GM21447 (cell line): Measurements from ENCODE around the gene RECQL5.
"Not testable (repeated sequence)": the region's sequence is repeated elsewhere in the genome, so short reads cannot be mapped to it uniquely, and the experiment has no call there.

Experiments used
- ATAC-seq: cut with Tn5 transposase; IDR thresholded peaks from one replicate; pipeline ENCODE4 v1.9.1; 2021; ENCODE audit not compliant: unreplicated experiment

RECQL5 gene

DNA sequence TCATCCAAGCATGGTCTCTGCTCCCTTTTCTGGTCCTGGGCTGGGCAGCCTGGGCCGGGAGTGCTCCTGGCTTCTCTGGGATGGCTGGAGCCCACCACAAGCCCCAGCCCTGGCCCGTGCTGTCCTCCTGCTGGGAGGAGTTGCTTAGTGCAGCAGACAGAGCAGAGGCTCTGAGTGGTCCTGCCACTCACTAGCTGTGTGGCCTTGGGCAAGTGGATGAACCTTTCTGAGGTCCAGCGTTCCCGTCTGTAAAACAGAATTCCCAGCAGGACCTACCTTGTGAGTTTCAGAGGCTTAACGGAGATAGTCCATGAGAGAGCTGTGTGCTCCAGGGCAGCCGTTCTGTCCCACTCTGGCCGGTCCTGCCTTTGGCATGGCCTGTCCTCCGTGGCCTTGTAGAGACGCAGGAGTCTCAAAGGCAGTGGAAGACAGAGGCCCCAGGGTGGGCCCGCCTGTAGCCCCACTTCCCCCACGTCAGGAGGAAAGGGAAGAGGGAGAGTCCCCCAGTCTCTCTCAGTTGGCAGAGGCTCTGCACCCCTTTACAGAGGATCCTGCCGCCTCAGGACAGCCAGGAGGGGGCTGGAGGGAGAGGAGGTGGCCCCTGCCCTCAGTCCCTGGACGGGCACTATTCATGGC lies 71.6 kb downstream of the RECQL5 start:
- ATAC-seq: no peak

DNA sequence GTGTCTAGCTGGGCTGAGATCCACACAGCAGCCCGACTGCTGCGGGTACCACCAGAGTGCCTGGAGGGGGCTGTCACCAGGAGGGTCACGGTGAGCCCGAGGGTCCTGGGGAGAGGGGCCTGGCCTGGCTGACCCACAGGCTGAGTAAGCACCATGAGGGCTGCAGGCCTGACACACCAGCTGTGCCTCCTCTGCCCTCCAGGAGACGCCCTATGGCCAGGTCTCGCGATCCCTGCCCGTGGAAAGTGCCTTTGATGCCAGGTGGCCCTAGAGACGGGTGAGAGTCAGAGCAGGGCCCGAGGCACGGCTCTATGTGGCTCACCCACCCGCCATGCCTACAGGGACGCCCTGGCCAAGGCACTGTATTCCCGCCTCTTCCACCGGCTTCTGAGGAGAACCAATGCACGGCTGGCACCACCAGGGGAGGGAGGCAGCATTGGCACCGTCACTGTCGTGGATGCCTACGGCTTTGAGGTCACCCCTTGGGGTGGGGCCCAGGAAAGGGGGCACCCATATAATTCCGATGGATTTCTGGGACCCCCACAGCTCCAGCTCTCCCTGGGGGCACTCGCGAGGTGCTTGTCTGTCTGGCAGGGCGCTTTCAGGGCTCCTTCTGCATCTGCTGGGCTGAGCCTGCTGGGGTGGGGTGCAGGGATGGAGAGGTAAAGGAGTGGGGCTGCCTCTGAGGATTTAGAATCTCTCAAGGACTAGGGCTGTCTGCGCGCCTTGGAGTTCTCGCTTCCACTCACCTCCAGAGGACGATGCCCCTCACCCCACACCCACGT lies 72.3 kb downstream of the RECQL5 start:
- no peak for ATAC-seq

DNA sequence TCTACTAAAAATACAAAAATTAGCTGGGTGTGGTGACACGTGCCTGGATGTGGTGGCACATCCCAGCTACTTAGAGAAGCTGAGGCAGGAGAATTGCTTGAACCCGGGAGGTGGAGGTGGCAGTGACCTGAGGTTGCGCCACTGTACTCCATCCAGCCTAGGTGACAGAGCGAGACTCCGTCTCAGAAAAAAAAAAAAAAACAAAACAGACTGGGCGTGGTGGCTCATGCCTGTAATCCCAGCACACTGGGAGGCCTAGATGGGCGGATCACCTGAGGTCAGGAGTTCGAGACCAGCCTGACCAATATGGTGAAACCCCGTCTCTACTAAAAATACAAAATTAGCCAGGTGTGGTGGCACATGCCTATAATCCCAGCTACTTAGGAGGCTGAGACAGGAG lies 73.5 kb downstream of the RECQL5 start:
- ATAC-seq: not testable (repeated sequence)

DNA sequence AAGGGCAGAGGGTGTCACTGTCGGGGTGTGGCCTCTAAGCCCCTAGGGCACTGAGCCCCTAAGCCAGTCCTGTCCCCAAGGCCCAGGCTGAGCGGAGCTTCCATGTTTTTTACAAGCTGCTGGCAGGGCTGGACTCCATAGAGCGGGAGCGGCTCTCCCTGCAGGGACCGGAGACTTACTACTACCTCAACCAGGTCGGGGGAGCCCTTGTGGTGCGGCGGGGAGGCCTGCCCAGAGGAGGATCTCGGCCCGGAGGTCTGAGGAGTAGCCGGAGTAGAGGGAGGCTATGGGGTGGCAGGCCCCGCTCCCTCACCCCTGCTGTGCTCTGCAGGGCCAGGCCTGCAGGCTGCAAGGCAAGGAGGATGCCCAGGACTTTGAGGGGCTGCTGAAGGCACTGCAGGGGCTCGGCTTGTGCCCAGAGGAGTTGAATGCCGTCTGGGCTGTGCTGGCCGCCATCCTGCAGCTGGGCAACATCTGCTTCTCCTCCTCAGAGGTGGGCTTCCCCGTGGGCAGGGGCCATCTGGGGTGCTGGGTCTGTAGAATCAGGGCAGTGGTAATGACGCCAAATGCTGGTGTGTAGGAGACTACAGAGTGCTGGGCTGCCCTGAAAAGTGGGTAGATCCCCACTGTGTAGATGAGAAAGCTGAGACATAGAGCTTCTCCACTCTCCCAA lies 74.5 kb downstream of the RECQL5 start:
- ATAC-seq: no peak

DNA sequence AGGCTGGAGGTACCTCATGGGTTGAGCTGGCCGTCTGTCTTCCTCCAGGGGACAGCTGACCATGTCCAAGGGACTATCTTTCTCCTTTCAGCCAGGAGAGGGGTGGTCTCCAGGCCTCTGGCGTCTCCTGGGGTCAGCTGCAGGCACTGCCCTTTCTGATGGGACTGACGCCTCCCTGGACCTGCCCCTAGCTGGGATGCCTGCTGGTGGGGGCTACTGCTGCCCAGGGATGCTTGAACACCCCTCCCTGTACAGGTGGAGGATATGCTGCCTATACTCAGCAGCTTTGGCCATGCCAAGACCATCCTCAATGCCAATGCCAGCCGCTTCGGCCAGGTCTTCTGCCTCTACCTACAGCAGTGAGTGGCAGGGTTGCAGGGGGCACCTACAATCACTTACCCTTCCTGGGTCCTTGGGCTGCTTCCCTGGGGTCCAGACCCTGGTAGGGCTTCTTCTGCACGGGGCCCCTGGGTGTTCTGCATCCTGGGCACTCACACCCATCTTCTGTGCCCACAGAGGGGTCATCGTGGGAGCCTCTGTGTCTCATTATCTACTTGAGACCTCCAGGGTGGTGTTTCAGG lies 75.1 kb downstream of the RECQL5 start:
- no peak for ATAC-seq

DNA sequence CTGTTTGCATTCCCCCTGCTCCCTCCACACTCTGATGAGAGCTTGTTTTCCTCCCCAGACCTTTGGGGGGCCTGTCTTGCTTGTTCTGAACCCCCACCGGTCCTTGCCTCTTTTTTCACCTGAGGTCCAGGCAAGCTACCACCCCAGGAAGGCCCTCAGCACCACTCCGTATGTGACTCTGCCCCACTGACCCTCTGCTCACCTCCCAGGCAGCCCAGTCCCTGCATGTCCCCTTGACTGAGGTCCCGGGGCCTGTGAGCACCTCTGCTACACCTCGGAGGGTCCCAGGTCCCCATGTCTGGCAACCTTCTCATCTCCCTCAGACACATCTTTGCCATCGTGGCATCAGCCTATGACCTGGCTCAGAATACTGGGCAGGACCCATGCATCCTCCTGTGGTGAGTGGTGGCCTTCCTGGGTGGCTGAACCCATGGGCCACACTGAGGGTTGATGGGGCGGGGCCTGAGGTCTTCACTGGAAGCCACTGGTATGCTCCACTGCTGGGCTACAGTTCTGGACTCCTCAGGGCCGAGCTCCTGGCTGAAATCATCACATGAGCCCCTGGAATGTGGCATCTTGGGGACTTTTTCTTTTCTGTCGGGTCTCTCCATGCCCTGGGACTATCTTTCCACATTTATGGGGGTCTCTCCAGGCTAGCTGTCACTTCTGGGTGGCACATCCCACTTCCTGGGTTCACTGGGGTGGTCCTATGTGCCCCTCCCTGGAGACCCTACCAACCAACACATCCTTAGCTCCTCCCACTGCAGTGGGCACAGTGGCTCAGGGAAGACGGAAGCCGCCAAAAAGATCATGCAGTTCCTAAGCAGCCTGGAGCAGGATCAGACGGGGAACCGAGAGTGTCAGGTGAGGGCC lies 75.9 kb downstream of the RECQL5 start:
- no peak for ATAC-seq

DNA sequence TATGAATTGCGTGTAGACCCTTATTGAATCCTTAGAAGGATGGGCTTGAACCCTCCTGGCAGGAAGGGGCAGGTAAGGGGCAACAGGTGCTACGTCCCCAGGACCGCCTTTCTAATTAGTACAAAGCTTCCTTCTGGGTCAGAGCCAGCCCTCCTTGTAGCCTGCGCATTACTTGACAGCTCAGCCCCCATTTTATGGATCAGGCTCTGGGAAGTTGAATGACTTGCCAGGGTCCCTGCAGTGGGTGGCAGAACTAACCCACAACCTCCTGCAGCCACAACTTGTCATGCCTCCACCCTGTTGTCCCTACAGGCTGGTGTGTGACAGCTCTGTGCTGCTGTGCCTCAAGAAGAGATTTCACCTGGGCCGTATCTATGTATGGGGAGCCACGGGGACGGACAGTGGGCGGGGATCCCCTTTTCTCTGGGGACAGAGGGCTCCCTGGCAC lies 76.6 kb downstream of the RECQL5 start:
- no peak for ATAC-seq

DNA sequence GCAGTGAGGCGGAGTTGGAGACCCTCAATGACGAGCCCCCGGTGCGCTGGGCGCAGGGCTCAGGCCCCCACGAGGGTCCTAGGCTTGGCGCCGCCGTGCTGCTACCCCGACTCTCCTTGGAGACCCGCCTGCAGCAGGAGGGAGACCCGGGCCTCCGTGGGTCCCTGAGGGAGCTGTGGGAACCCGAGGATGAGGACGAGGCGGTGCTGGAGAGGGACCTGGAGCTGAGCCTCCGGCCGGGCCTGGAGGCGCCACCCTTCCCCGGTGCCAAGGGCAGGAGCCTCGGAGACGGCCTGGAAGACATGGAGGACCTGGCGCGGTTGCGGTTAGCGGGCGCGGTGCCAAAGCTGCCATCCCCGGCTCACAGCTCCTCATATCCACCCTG lies 77.0 kb downstream of the RECQL5 start:
- ATAC-seq: no peak

DNA sequence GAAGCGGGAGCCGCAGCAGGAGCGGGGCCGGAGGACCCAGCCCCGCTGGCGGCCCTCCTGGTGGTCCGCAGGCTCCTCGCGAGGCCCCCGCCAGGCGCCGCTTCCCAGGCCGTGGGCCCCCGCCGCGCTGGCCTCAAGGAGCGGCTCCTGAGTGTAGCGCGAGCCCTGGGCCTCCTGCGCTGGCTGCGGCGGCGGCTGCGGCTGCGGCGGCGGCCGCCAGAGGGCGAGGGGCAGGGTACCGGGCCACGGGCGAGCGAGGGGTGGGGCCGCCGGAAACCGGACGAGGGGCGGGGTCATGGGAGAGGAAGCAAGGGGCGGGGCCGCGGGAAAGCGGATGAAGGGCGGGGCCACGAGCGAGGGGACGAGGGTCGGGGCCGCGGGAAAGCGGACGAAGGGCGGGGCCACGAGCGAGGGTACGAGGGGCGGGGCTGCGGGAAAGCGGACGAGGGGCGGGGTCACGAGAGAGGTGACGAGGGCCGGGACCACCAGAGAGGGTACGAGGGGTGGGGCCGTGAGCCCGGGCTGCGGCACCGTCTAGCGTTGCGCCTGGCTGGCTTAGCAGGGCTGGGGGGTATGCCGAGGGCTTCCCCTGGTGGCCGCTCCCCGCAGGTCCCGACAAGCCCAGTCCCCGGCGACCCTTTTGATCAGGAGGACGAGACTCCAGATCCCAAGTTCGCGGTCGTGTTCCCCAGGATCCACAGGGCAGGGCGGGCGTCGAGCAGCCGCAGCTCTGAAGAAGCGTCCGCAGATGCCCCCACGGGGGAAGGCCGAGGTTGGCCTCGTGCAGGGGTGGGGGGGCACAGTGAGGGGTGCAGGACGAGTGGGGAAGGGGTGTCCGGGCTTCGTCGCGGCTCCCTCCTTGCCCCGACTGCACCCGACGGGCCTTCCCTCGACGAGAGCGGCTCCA lies 77.7 kb downstream of the RECQL5 start:
- no peak for ATAC-seq

DNA sequence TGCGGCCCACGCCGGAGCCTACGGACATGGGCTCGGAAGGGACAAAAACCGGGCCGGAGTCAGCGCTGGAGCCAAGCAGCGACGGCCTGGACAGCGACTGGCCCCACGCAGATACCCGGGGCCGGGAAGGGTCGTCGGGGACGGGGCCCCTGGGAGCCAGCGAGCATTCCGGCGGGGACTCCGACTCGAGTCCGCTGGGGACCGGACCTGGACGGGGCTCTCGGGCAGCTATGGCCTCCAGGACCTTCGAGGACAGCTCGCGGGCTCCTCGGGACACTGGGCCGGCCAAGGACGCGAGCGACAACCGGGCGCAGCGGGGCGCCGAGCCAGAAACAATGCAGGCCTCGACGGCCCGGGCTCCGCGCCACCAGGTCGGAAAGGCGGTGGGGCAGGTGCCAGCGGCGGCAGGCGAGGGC lies 78.3 kb downstream of the RECQL5 start:
- no peak for ATAC-seq

DNA sequence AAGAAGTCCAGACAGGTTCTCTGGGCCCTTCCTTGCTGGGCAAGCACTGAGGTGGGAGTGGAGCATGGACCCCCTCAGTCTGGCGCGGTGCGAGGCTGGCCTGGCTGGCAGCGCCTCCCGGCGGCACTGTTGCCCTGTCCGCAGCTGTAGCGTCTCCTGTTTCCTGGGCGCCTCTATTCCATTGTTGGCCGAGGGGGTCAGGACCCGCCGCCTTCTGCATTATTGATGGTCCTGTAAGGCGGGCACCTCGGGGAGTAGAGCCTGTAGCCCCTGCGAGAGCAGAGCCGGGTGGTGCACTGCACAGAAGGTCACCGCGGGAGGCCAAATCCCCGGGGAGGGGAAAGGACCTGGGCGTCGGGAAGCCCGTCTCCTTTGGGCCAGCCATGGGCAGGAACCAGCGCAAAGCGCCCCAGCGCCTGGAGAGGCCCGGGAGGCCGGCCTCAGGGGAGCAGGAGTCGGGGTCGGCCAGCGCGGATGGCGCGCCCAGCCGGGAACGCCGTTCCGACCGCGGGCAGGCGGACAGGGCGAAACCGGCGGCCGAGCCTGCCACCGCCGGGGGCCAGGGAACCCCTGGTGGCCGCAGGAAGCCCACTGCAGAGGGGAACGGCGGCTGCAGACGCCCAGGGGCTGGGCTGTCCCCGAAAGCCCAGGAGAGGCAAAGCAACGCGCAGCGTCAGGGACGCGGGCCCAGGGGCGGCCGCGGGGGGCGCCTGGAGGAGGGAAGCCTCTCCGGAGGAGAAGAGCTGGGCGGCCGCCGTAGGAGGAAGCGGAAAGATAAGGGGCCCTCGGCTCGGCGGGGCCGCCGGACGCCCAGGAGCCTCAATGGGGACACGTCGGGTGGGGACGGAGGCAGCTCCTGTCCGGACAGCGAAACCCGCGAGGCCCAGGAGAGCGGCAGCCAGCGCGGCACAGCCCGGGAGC lies 79.0 kb downstream of the RECQL5 start, which contains the start of gene MYO15B:
Gene MYO15B (plus strand): TSS at position 126 of the 921 bp plus-strand sequence. CDS start 258 bp downstream, at position 384.
- ATAC-seq: no peak

DNA sequence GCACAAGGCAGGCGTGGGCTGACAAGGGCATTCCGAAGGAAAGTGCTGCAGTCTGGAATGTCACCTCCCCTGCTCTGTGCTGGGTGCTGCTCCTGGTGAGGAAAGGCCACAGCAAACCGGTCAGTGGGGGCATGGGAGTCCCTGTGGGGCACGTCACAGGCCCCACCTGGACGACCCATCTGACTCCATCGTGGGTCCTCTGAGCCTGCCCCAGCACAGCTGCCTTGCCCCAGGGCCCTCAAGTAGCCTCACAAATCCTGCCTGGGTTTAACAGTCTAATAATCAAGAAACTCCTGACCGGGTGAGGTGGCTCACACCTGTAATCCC lies 82.1 kb downstream of the RECQL5 start:
- ATAC-seq: no peak

DNA sequence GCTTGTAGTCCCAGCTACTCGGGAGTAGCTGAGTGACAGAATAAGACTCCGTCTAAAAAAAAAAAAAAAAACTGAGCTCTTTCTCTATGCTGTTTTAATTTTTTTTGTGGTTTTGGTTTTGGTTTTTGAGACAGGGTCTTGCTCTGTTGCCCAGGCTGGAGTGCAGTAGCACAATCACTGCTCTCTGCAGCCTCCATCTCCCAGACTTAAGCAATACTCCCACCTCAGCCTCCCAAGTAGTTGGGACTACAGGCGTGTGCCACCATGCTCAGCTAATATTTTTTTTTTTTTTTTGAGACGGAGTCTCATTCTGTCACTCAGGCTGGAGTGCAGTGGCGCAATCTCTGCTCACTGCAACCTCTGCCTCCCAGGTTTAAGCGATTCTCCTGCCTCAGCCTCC lies 83.8 kb downstream of the RECQL5 start:
- ATAC-seq: not testable (repeated sequence)

DNA sequence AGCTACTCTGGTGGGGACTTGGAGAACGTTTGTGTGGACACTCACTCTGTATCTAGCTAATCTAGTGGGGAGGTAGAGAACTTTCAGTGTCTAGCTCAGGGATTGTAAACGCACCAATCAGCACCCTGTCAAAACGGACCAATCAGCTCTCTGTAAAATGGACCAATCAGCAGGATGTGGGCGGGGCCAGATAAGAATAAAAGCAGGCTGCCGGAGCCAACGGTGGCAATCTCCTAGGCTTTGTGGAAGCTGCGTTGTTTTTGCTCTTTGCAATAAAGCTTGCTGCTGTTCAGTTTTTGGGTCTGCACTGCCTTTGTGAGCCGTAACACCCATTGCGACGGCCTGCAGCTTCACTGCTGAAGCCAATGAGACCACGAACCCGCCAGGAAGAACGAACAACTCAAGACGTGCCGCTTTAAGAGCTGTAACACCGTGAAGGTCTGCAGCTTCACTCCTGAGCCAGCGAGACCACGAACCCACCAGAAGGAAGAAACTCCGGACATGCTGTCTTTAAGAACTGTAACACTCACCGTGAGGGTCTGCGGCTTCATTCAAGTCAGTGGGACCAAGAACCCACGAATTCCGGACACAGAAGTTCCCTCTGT lies 85.7 kb downstream of the RECQL5 start:
- not testable (repeated sequence) for ATAC-seq
